HL-60 (cell line): Measurements from ENCODE around the gene DNAH17.

Experiments used
- POLR2AphosphoS5 ChIP-seq: IDR thresholded peaks from 2 replicates; pipeline ENCODE4 v1.6.1; 2012; ENCODE audit warnings: low read depth
- TF ChIP-seq, protein P1 (sequence below): IDR thresholded peaks from one replicate; pipeline ENCODE4 v1.5.1; 2011; ENCODE audit warnings: low read length, control low read depth, inconsistent platforms; ENCODE audit not compliant: insufficient read depth

DNA sequence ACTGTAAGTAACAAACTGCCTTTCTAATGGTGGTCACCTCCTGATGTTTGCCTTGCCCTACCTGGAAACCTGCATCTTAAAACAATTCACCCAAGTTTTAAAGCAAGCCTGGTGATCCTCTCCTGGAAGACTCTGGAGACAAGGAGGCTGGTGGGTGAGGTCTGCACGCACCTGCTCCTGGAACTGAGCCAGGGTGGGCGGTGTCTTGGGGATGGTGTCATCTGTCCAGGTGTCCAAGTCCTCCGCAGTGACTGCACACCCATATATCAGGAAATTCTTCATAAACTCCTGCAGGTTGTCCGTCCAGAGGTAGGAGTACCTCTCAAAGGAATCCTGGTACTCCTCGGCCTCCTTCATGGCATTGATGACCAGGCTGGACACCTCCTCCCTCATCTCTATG is 44.9 kb downstream of the DNAH17 start:
- TF ChIP-seq, protein P1, sequence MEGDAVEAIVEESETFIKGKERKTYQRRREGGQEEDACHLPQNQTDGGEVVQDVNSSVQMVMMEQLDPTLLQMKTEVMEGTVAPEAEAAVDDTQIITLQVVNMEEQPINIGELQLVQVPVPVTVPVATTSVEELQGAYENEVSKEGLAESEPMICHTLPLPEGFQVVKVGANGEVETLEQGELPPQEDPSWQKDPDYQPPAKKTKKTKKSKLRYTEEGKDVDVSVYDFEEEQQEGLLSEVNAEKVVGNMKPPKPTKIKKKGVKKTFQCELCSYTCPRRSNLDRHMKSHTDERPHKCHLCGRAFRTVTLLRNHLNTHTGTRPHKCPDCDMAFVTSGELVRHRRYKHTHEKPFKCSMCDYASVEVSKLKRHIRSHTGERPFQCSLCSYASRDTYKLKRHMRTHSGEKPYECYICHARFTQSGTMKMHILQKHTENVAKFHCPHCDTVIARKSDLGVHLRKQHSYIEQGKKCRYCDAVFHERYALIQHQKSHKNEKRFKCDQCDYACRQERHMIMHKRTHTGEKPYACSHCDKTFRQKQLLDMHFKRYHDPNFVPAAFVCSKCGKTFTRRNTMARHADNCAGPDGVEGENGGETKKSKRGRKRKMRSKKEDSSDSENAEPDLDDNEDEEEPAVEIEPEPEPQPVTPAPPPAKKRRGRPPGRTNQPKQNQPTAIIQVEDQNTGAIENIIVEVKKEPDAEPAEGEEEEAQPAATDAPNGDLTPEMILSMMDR, result no peak
- TF ChIP-seq POLR2AphosphoS5, result no peak
